A549 (cell line): ENCODE measurements around the gene DGKA. TPM values are rescaled to one million over a fixed set of nuclear protein-coding genes. Genes with fewer than 3 reads are reported as not detected.

Experiments used
- ATAC-seq, 2 experiments: fragments of 200-7000 bp in 1 of 2; fragments of >200 bp in 1 of 2; cut with Nextera tagmentation in 1 of 2; cut with Tn5 transposase in 1 of 2; 3 replicates each; pipeline versions ENCODE4 v1.8.0 to v1.9.1; 2018 to 2020; ENCODE audit warnings: mild to moderate bottlenecking in 1 of 2, moderate library complexity in 1 of 2
- CTCF ChIA-PET: fragments of 300-600 bp; sonication (Branson Sonifier 250); formaldehyde crosslinking; extraction: SDS; loops from one replicate; lab custom pipeline; 2021; ENCODE audit warnings: antibody characterized with exemption, inconsistent platforms; lab: Yijun Ruan, JAX
- POLR2A ChIA-PET: fragments of 350-600 bp; formaldehyde crosslinking; extraction: SDS; loops from one replicate; lab custom pipeline; 2021; ENCODE audit warnings: antibody characterized with exemption, inconsistent platforms; lab: Yijun Ruan, JAX
- DNase-seq, 2 experiments: peaks; one replicate each; pipeline versions ENCODE4 v3.0.0 to v3.0.0-alpha.2; 2011 to 2016; ENCODE audit warnings: low read depth in 1 of 2, low spot score in 1 of 2
- FAIRE-seq: peaks from 2 replicates; lab custom pipeline; 2011; peaks lifted over from hg19 to GRCh38; lab: Jason Lieb, UNC
- H3K27ac ChIP-seq, 2 experiments: fragments of >200 bp; sonication (Bioruptor Twin); formaldehyde crosslinking; 3 replicates each; pipeline ENCODE4 v1.5.1; 2016 to 2017
- H3K4me1 ChIP-seq: fragments of >200 bp; sonication (Bioruptor Twin); formaldehyde crosslinking; 3 replicates; pipeline ENCODE4 v1.6.1; 2016
- H3K4me2 ChIP-seq: fragments of >200 bp; sonication (Bioruptor Twin); formaldehyde crosslinking; 3 replicates; pipeline ENCODE4 v1.6.1; 2016
- H3K4me3 ChIP-seq: fragments of >200 bp; sonication (Bioruptor Twin); formaldehyde crosslinking; 3 replicates; pipeline ENCODE4 v1.5.1; 2016
- H3K9me3 ChIP-seq: fragments of >200 bp; sonication (Bioruptor Twin); formaldehyde crosslinking; 3 replicates; pipeline ENCODE4 v1.6.1; 2016
- BCL3 ChIP-seq: fragments of >200 bp; sonication (Bioruptor Twin); formaldehyde crosslinking; IDR thresholded peaks from 3 replicates; pipeline ENCODE4 v1.6.1; 2016
- CBX8 ChIP-seq: fragments of 200-600 bp; sonication (generic); IDR thresholded peaks from 2 replicates; pipeline ENCODE4 v1.6.1; 2016
- CTCF ChIP-seq: fragments of >200 bp; sonication (Bioruptor Twin); formaldehyde crosslinking; IDR thresholded peaks from 3 replicates; pipeline ENCODE4 v1.5.1; 2016
- E2F6 ChIP-seq: IDR thresholded peaks from 2 replicates; pipeline ENCODE4 v1.6.1; 2012; ENCODE audit warnings: low read depth, borderline replicate concordance
- FOSB ChIP-seq: fragments of 250-450 bp; sonication (Bioruptor Pico); IDR thresholded peaks from 2 replicates; pipeline ENCODE4 v1.5.0; 2020; ENCODE audit warnings: mild to moderate bottlenecking, moderate library complexity
- FOSL2 ChIP-seq, 2 experiments: fragments of 450-650 bp in 1 of 2; fragments of >200 bp in 1 of 2; sonication (Bioruptor Twin) in 1 of 2; formaldehyde crosslinking; IDR thresholded peaks; 2 replicates each; pipeline versions ENCODE4 v1.5.0 to v1.6.1; 2016 to 2020; ENCODE audit warnings: mild to moderate bottlenecking in 1 of 2, moderate library complexity in 1 of 2
- HEYL ChIP-seq: fragments of 250-450 bp; sonication (Bioruptor Pico); IDR thresholded peaks from 2 replicates; pipeline ENCODE4 v1.8.0; 2021; ENCODE audit warnings: mild to moderate bottlenecking, moderate library complexity
- HOXA7 ChIP-seq: fragments of 250-450 bp; sonication (Bioruptor Pico); IDR thresholded peaks from 2 replicates; pipeline ENCODE4 v1.5.0; 2020; ENCODE audit warnings: mild to moderate bottlenecking, moderate library complexity
- HOXB13 ChIP-seq: fragments of 250-450 bp; sonication (Bioruptor Pico); IDR thresholded peaks from 2 replicates; pipeline ENCODE4 v1.5.0; 2020; ENCODE audit warnings: low read depth, mild to moderate bottlenecking, moderate library complexity
- JUNB ChIP-seq: fragments of >200 bp; sonication (Bioruptor Twin); formaldehyde crosslinking; IDR thresholded peaks from 2 replicates; pipeline ENCODE4 v1.6.1; 2016
- KDM5A ChIP-seq: fragments of 200-600 bp; sonication (generic); IDR thresholded peaks from 2 replicates; pipeline ENCODE4 v1.6.1; 2016; ENCODE audit warnings: antibody characterized with exemption, mild to moderate bottlenecking
- MAFK ChIP-seq: fragments of 450-650 bp; IDR thresholded peaks from 2 replicates; pipeline ENCODE4 v1.6.1; 2014; ENCODE audit not compliant: partially characterized antibody
- MAX ChIP-seq: IDR thresholded peaks from 2 replicates; pipeline ENCODE4 v1.6.1; 2012
- MYC ChIP-seq: IDR thresholded peaks from 2 replicates; pipeline ENCODE4 v1.6.1; 2012; ENCODE audit warnings: mild to moderate bottlenecking, inconsistent platforms, low read length, improper control_type of control experiment, borderline replicate concordance
- NFE2L2 ChIP-seq: fragments of 150-350 bp; conservative IDR thresholded peaks from 2 replicates; pipeline ENCODE4 v1.6.1; 2014; ENCODE audit warnings: low read length
- POLR2AphosphoS2 ChIP-seq: conservative IDR thresholded peaks from 2 replicates; pipeline ENCODE4 v1.6.1; 2012; ENCODE audit warnings: low read length, improper control_type of control experiment, inconsistent platforms
- RAD21 ChIP-seq, 2 experiments: fragments of >200 bp in 1 of 2; sonication (Bioruptor Twin) in 1 of 2; formaldehyde crosslinking in 1 of 2; IDR thresholded peaks in 1 of 2; conservative IDR thresholded peaks in 1 of 2; 2 replicates in 1 of 2; 3 replicates in 1 of 2; pipeline ENCODE4 v1.6.1; 2012 to 2018; ENCODE audit warnings: inconsistent platforms in 1 of 2
- RCOR1 ChIP-seq: fragments of 150-350 bp; IDR thresholded peaks from 2 replicates; pipeline ENCODE4 v1.6.1; 2014; ENCODE audit warnings: antibody characterized with exemption, low read length, low read depth
- SREBF2 ChIP-seq: fragments of 450-650 bp; IDR thresholded peaks from 2 replicates; pipeline ENCODE4 v1.6.1; 2014; ENCODE audit warnings: mild to moderate bottlenecking, moderate library complexity
- TP53 ChIP-seq: fragments of 250-450 bp; sonication (Bioruptor Pico); IDR thresholded peaks from 2 replicates; pipeline ENCODE4 v1.5.0; 2021; ENCODE audit warnings: mild to moderate bottlenecking, moderate library complexity
- ZNF302 ChIP-seq: fragments of 250-450 bp; sonication (Bioruptor Pico); IDR thresholded peaks from 2 replicates; pipeline ENCODE4 v1.9.0; 2021; ENCODE audit warnings: inconsistent platforms, mild to moderate bottlenecking, moderate library complexity
- ZSCAN20 ChIP-seq: fragments of 250-450 bp; sonication (Bioruptor Pico); IDR thresholded peaks from 2 replicates; pipeline ENCODE4 v1.8.0; 2022; ENCODE audit warnings: mild to moderate bottlenecking, moderate library complexity
- WGBS: methylation state at CpG from one replicate; pipeline ENCODE4 v1.1.6; 2017; ENCODE audit errors: missing lambda C conversion rate; 5-methylcytosine and 5-hydroxymethylcytosine counted together
- polyA plus RNA-seq, 4 experiments: library from polyadenylated mRNA; depleted of rRNA in 3 of 4; stranded (reverse); fragments of >200 nt; fragmentation: RNase III in 1 of 4; extraction: RNeasy Plus Mini Kit Qiagen cat#74134 plus additional on column Dnase treatment in 1 of 4; gene quantifications; 2 replicates in 3 of 4; 3 replicates in 1 of 4; pipeline ENCODE4 v1.2.3, GENCODE V29; 2011 to 2017

DGKA gene
- polyA plus RNA-seq, 2 of the 4 experiments (the other 2 are of a cell fraction) = 21.0 to 24.7 TPM

GRCh38 chr12:55966408-55967281, 35.7 kb downstream of the DGKA start, which contains the start of gene CDK2 (continued):
- TF ChIP-seq MYC = no peak
- TF ChIP-seq JUNB = no peak
- TF ChIP-seq ZNF302 (CRISPR knock-in tag) = no peak
- TF ChIP-seq NFE2L2 = no peak
- TF ChIP-seq HEYL (CRISPR knock-in tag) = no peak
- no peak for TF ChIP-seq SREBF2
- no peak for TF ChIP-seq KDM5A
- TF ChIP-seq BCL3 = 0 out of 3 replicates have a peak, but pooled peaks have one; percentile 27

GRCh38 chr12:55969356-55969755, 38.4 kb downstream of the DGKA start:
- H3K27ac ChIP-seq = no peak overlapping the region
- WGBS = 91% methylated on average over 4 of the region's 4 CpGs
- no peaks in the 10 kb centered on the region for H3K9me3 ChIP-seq
- peaks cover 31% of the 10 kb centered on the region; the same call in 2 of the 3 replicates for H3K4me1 ChIP-seq
- CTCF ChIA-PET = interaction anchor here (2.4 kb wide), 1 partner anchor 28 kb away, joined by 14 read pairs; the partner anchor contains the start of gene SUOX
- no peak overlapping the region for H3K4me3 ChIP-seq
- POLR2A ChIA-PET = interaction anchor here (1.3 kb wide), 1 partner anchor 28 kb away, joined by 3 read pairs; the partner anchor contains the start of gene SUOX
- TF ChIP-seq HEYL (CRISPR knock-in tag) = no peak
- TF ChIP-seq CBX8 = no peak
- TF ChIP-seq RAD21 (conservative IDR thresholded peaks at IDR 0.05 in 1 of 2, IDR thresholded peaks at IDR 0.05 in 1 of 2) = no peak
- TF ChIP-seq ZSCAN20 (CRISPR knock-in tag) = no peak
- TF ChIP-seq SREBF2 = no peak
- TF ChIP-seq FOSL2 (IDR thresholded peaks at IDR 0.05) = no peak
- no peak for TF ChIP-seq FOSL2 (CRISPR knock-in tag; IDR thresholded peaks at IDR 0.05)
- TF ChIP-seq HOXB13 (CRISPR knock-in tag) = no peak
- no peak for TF ChIP-seq CTCF
- TF ChIP-seq TP53 = no peak
- no peak for TF ChIP-seq FOSB (CRISPR knock-in tag)
- no peak for TF ChIP-seq MAFK
- TF ChIP-seq HOXA7 (CRISPR knock-in tag) = no peak
- no peak for TF ChIP-seq RCOR1
- TF ChIP-seq, all 56 proteins: peak for 0
- no peak overlapping the region for H3K4me2 ChIP-seq
- FAIRE-seq (no peak), DNase-seq (no peak), ATAC-seq (no peak)

DNA sequence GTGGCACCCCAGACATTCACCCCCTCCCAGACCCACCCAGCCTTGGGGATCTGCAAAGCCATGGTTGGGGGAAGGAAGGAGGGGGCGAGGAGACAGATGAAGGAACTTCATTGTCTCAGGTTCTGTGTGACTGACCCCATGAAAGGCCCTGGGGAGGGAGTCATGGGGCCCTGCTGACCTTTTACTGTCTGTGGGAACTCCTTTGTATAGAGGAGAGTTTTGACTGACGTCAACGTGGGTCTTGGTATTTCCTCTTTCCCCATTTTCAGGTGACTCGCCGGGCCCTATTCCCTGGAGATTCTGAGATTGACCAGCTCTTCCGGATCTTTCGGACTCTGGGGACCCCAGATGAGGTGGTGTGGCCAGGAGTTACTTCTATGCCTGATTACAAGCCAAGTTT, 39.8 kb downstream of the DGKA start:
- FAIRE-seq (no peak), ATAC-seq (no peak), DNase-seq (no peak)
- H3K4me2 ChIP-seq = no peak overlapping the region
- WGBS = 94% methylated on average over 7 of the region's 7 CpGs
- peaks cover 37% of the 10 kb centered on the region; the same call in 2 of the 3 replicates for H3K4me1 ChIP-seq
- CTCF ChIA-PET = interaction anchor here (1.0 to 1.5 kb wide), 2 partner anchors 31 to 103 kb away, joined by 3 read pairs; no protein-coding TSS in a partner anchor
- TF ChIP-seq JUNB (no peak), MYC (no peak), FOSB (CRISPR knock-in tag) (no peak), HOXA7 (CRISPR knock-in tag) (no peak), ZSCAN20 (CRISPR knock-in tag) (no peak), CBX8 (no peak), MAX (no peak), POLR2AphosphoS2 (no peak), E2F6 (no peak)
- no peaks in the 10 kb centered on the region for H3K9me3 ChIP-seq
- no peak overlapping the region for H3K27ac ChIP-seq
- POLR2A ChIA-PET = no interaction called here
- no peak overlapping the region for H3K4me3 ChIP-seq
